GM12874 (cell line): ENCODE results near the gene PSME3IP1.

Experiments used
- TF ChIP-seq, protein P1 (sequence below): IDR thresholded peaks from 2 replicates; pipeline ENCODE4 v1.5.1; 2011; ENCODE audit warnings: low read depth, mild to moderate bottlenecking, control low read depth, low read length, moderate library complexity; ENCODE audit not compliant: insufficient read depth

Gene PSME3IP1

DNA sequence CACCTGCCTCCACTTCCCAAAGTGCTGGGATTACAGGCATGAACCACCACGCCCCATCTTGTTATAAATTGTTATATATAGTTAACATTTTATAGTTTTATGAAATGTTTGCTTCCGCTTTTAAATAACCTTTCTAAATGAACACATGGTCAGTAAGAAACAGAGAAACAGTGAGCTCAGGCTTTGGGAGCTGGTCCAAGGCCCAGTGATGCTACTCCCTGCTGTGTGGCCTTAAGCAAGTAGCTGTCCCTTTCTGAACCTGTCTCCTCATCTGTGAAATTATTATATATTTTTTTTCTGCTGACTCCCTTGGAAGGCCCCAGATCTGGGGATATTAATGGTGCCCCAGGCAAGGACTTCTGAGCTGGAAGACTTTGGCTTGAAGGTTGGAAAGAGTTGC lies 74.4 kb downstream of the PSME3IP1 start:
- TF ChIP-seq, protein P1, sequence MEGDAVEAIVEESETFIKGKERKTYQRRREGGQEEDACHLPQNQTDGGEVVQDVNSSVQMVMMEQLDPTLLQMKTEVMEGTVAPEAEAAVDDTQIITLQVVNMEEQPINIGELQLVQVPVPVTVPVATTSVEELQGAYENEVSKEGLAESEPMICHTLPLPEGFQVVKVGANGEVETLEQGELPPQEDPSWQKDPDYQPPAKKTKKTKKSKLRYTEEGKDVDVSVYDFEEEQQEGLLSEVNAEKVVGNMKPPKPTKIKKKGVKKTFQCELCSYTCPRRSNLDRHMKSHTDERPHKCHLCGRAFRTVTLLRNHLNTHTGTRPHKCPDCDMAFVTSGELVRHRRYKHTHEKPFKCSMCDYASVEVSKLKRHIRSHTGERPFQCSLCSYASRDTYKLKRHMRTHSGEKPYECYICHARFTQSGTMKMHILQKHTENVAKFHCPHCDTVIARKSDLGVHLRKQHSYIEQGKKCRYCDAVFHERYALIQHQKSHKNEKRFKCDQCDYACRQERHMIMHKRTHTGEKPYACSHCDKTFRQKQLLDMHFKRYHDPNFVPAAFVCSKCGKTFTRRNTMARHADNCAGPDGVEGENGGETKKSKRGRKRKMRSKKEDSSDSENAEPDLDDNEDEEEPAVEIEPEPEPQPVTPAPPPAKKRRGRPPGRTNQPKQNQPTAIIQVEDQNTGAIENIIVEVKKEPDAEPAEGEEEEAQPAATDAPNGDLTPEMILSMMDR = no peak

DNA sequence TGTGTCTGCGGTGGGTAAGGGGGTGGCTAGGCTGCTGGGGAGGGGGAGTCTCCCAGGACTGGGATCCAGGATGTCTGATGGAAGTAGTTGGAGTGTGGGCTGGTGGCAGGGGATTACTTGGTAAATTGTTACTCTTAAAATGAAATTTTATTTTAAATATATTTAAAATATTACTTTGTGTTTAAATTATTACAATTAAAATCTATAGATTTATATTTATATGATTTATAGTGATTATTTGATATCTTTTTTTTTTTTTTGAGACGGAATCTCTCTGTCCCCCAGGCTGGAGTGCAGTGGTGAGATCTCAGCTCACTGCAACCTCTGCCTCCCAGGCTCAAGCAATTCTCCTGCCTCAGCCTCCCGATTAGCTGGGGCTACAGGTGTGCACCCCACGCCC lies 74.9 kb downstream of the PSME3IP1 start:
- TF ChIP-seq, protein P1 = no peak

DNA sequence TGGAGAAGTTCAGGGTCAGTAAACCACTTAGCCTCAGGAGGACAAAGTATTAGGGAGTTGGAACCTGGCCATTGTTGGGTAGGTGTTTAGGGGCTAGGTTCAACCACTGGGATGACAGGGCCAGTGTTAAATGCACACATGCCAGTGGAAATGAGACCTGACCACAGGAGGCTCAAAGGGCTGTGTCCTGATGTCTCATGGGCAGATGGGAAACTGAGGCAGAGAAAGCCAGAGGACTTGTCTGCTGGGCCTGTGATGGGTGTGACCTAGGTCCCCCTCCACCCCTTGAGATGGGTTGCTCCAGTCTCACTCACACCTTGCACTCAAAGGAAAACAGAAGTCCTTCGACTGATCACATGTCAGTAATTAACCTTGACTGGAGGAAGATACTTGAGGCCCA lies 77.4 kb downstream of the PSME3IP1 start:
- TF ChIP-seq, protein P1 = no peak

DNA sequence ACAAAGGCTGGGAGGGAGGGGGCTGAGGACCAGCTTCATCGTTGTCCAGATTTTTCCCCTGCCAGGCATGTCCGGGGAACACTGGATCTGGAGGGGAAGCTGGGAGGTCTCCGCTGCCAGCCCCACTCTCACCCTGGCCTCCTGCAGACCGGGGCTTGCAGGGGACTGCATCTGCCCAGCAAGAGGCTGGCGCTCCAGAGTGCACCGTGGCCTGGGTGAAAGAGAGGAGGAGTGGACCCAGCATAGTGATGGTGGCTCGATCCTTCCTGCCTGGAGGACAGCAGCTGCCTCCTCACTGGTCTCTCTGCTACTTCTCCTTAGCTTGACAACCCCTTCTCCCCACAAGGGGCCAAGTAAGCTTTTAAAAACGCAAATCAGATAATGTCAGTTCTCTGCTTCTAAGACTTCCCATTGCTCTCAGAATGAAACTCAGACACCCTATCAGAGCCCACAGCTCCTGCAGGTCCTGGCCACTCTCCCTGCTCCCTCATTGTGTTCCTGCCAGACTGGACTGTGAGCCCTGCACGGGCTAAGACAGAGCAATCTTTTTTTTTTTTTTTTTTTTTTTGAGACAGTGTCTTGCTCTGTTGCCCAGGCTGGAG lies 78.4 kb downstream of the PSME3IP1 start:
- TF ChIP-seq, protein P1 = no peak

DNA sequence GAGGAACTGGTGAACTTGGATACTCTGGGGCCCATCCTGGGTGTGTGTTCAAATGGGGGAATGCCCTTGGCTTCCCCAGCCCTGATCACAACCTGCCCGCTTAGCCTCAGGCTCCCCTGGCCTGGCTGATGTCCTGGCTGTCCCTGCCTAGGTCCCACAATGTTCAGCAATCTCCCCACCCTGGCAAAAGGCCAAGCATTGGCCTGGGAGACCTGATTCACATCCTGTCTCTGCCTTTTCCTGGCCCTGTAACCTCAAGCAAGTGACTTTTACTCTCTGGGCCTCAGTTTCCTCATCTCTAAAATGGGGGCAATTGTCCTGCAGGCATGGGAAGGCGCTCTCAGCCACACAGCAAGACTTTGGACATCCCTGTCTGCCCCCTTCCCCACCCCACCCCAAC lies 79.1 kb downstream of the PSME3IP1 start:
- TF ChIP-seq, protein P1 = no peak

DNA sequence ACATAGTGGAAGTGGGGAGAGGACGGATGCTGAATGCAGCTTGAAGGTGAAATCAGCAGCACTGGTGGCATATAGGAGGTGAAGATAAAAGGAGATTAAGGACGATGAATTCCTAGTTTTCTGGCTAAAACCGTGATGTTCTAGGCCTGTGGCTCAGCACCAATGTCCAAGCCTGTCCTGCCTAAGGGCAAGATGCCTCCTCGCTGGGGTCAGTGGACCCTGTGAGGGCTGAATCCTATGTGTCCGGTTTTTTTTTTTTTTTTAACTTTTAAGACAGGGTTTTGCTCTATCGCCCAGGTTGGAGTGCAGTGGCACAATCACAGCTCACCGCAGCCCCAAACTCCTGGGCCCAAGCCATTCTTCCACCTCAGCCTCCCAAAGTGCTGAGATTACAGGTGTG lies 80.7 kb downstream of the PSME3IP1 start:
- TF ChIP-seq, protein P1 = no peak

DNA sequence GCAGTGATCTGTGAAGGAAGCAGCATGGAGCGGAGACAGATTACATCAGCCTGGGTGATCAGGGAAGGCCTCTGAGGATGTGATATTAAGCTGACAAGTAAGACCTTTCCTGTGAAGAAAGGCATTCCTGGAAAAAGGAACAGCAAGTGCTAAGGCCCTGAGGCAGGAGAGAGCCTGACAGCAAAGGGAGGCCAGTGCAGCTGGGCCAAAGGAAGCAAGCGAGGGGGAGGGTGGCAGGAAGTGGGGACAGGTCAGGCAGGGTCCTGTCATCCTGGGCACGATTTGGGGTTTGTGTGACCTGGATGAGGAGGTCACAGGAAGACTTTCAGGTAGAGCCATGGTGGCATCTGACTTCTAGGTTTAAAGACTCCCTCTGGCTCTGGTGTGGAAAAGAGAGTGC lies 81.1 kb downstream of the PSME3IP1 start:
- TF ChIP-seq, protein P1 = no peak
